GM10266 (cell line): Measurements from ENCODE around the gene MPPED2.

Source experiments
- DNase-seq: peaks from one replicate; pipeline ENCODE4 v3.0.0; 2012; ENCODE audit errors: extremely low spot score
- TF ChIP-seq, protein P1 (sequence below): IDR thresholded peaks from 2 replicates; pipeline ENCODE4 v1.5.1; 2012; ENCODE audit warnings: mild to moderate bottlenecking, low read depth; ENCODE audit not compliant: control insufficient read depth, insufficient read depth; ENCODE audit errors: missing control alignments

Gene MPPED2

DNA sequence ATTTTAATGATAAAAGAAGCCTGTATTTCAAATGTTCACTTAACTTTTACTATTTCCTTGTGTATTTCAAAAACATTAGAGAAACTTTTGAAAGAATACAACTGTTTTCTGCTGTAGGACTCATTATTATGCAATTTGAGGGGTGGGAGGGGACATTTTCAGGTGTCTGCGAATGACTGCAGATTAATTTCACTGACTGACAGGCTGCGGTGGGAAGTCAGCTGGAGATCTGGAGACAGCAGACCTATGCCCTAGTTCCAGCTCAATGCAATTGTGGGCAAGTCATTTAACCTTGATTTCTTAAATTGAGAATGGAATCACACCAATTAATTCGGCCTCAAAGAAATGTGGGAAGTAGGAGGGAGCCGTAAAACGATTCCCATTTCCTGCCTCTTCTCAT, 134.5 kb downstream of the MPPED2 start:
- DNase-seq, result no peak
- TF ChIP-seq, protein P1, sequence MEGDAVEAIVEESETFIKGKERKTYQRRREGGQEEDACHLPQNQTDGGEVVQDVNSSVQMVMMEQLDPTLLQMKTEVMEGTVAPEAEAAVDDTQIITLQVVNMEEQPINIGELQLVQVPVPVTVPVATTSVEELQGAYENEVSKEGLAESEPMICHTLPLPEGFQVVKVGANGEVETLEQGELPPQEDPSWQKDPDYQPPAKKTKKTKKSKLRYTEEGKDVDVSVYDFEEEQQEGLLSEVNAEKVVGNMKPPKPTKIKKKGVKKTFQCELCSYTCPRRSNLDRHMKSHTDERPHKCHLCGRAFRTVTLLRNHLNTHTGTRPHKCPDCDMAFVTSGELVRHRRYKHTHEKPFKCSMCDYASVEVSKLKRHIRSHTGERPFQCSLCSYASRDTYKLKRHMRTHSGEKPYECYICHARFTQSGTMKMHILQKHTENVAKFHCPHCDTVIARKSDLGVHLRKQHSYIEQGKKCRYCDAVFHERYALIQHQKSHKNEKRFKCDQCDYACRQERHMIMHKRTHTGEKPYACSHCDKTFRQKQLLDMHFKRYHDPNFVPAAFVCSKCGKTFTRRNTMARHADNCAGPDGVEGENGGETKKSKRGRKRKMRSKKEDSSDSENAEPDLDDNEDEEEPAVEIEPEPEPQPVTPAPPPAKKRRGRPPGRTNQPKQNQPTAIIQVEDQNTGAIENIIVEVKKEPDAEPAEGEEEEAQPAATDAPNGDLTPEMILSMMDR, result no peak

GRCh38 chr11:30451167-30451566, 135.0 kb downstream of the MPPED2 start:
- TF ChIP-seq, protein P1, result no peak

DNA sequence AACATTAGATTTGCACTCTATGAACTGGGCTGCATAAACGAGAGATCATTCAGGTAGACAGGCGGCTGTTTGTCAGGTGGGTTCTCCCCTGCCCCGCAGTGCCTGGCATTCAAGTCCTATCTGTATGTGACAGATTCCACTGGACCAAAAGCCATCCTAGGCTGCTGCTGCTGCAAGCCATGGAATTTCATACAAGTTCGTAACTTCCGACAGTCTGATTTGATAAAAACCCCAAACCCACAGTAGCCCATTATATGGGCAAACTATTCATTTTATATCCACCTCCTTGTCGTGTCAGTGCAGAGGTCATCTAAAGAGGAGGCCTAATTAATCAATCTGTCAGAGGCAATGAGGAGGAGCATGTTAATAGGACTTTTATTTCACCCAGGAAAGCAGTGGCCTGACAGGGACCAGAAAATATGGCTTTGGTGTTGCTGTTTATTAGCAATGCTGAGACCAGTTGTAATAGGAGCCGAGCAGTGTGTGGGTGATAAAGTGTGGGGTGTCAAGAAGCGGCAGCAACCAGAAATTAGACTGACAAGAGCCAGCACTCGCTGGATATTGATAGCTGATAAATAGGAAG, 139.0 kb downstream of the MPPED2 start:
- DNase-seq, result no peak
- TF ChIP-seq, protein P1, result no peak

More at GRCh38 chr11:30451167-30451566, 135.0 kb downstream of the MPPED2 start:
- no peak for DNase-seq

GRCh38 chr11:30446520-30446919, 139.6 kb downstream of the MPPED2 start:
- DNase-seq, result no peak
- TF ChIP-seq, protein P1, result no peak

DNA sequence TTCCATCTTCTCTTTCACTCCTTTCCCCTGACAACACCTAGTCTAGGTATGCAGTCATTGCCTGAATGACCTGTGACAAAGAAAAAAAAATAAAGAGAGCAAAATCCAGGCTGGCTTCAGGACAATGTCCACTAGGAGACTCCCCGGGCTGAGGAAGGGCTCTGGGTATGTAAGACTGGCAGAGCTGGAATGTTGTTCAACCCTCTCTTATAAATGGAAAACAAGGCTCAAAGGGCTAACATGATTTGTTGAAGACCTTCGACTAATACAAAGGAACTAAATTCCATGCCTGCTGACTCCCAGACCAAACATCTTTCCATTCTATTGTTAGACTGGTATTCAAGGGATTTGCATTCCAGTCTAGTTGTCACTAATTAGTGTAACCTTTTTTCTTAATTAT, 141.1 kb downstream of the MPPED2 start:
- TF ChIP-seq, protein P1, result no peak
- no peak for DNase-seq

DNA sequence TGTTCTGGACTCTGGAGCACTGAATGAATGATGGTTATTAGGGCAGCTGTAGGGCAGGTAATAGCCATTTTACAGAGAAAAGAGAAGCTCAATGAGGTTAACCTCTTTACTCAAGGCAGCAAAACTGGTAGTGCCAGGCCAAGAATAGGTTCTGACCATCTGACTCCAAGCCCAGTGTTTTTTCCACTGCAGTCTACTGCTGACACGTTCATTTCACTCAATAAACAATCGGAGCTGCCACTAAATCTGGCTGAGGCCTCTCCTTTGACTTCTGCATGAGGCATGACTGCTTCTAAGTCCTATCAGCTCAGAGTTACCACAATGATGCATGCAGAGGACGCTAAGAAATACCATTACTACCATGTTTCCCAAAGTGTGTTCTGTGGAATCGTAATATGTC, 145.6 kb downstream of the MPPED2 start:
- TF ChIP-seq, protein P1, result no peak
- no peak for DNase-seq

DNA sequence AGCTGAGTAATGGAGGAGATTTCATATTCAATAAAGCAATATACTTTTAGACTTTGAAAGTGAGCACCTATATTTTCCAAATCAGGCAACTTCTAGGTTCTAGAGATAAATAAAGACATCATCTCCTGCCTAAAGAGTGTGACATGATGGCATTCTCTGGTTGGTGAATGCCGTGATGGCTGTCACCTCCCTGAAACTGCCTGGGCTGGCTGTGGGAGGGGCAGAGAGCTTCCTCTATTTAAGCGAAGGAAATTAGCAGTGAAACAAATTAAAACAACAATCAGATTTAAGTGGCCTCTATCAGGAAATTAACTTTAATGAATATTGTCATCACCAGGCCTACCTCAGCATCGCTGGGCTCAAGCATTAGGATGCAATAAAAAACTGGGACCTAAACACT, 149.4 kb downstream of the MPPED2 start:
- TF ChIP-seq, protein P1, result no peak
- DNase-seq, result no peak
